Stimulated activated CD4-positive, alpha-beta T cell treated with anti-CD3 and anti-CD28 coated beads, Interleukin-15, amount 100 ng/mL, for 24 hours (primary cell): Measurements from ENCODE around the gene KIF19.

Experiments
- DNase-seq: peaks from one replicate; pipeline ENCODE4 v3.0.0-alpha.2; 2020

Gene KIF19

DNA sequence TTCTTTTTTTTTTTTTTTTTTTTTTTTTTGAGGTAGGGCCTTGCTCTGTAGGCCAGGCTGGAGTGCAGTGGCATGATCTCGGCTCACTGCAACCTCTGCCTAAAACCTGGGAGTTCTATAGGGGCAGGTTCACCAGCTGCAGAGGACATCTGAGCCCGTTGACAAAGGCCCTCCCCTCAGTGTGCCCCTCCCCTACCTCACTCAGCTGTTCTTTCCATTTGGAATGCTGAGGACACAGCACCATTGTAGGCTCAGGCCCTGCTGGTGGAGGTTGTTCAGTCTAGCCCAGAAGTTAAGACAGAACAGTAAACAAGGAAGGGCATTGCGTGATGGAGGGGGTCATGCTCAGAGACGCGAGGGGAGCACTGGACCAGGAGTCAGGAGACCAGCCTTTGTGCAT is 21.8 kb upstream of the KIF19 start:
- DNase-seq: no peak

DNA sequence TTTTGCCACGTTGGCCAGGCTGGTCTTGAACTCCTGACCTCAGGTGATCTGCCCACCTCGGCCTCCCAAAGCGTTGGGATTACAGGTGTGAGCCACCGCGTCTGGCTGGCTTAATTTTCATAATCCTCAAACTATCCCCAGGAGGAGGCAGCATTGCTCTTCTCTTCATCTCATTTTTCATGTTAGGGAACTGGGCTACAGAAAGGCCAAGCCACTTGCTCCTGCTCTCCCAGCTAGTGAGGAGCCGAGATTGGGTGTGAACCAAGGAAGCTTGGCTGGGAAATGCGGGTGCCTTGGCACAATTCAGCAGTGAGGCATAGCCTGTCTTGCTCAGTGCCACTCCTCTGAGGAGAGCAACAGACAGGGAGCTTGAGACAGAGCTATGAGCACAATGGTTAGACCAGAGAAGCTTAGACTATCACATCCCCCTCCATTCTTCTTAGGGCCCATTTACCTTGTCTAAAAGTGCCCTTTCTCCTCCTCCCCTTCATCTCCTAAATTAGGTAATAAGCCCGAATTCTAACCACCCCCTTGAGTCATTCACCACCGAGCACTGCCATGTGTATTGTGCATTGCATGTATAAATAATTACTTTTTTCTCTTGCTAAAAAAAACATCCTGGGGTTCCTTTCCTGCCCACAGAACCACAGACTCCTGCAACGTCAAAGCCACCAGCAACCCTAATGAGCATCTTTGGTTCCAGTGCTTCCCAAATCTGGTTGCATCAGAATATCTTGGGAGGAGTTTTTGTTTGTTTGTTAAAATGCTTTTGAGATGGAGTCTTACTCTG is 20.0 kb upstream of the KIF19 start:
- no peak for DNase-seq

DNA sequence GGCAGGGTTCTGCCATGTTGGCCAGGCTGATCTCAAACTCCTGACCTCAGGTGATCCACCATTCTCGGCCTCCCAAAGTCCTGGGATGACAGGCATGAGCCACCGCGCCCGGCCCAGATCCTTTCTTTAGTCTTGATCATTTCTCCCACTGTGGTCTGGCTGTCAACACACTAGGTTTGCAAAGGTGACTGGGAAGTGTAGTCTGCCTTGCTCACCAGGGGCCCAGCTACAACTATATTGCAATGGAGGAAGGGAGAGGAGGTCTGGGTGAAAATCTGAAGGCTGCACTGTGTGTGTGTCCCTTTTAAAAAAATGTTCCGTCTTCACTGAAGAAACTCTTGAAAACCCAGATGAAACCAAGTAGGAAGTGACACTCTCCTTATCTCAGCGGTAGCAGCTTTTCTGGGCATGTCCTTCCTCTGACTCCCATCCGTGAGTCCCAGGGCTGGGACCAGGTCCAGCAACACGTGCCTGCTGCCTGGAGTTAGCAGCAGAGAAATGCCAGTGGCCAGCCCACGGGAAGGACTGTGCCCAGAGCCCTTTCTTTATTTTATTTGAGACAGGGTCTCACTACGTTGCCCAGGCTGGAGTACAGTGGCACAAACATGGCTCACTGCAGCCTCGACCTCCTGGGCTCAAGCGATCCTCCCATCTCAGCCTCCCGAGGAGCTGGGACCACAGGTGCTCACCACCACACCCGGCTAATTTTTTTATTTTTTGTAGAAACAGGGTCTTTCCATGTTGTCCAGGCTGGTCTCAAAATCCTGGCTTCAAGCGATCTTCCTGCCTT is 17.8 kb upstream of the KIF19 start:
- DNase-seq: no peak

DNA sequence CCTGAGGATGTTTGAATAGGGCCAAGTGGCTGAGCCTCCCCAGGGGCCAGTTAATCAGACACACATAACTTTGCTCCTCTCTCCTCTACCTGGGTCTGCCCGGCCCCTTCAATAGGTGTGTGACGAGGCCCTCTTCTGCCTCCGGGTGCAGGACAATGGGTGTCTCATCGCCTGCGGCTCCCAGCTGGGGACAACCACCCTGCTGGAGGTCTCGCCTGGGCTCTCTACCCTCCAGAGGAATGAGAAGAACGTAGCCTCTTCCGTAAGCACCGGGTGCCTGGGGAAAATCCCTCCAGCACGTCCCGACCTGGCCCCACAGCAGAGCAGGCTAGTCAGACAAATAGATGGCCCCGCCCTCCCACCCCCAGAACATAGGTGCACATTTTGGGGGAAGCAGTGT is 16.1 kb upstream of the KIF19 start:
- DNase-seq: no peak

DNA sequence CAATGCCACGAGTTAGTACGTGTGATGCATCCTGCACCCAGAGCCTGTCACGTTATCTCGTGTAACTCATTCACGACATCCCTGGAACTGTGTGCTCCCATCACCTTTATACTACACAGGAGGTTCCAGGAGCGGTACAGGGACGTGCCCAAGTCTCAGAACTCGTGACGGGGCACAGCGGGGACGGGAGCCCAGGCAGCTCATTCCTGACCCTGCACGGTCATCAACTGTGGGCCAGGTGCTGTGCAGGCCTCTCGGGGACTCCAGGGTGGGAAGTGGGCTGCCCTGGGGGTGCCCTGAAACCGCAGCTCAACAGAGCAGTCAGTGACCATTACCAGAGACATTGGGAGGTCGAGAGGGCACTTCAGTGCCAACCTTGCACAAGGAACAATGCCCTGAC is 11.1 kb upstream of the KIF19 start:
- DNase-seq: no peak

DNA sequence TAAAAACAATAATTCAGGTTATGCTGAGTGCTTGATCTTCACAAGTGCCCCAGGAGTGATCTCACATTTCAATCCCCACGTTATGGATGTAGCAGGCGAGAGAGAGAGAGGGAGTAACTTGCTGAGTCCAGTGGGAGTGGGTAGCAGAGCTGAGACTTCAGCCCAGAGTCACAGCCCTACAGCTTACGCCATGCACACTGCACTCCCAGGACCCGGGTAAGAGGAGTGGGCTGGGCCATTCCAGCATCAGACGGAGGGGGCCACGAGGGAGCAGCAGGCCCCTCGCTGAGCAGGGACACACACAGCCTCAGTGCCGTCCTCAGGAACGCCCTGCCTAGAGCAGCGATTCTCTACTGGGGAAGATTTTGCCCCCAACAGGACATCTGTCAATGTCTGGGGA is 9.8 kb upstream of the KIF19 start:
- DNase-seq: no peak

DNA sequence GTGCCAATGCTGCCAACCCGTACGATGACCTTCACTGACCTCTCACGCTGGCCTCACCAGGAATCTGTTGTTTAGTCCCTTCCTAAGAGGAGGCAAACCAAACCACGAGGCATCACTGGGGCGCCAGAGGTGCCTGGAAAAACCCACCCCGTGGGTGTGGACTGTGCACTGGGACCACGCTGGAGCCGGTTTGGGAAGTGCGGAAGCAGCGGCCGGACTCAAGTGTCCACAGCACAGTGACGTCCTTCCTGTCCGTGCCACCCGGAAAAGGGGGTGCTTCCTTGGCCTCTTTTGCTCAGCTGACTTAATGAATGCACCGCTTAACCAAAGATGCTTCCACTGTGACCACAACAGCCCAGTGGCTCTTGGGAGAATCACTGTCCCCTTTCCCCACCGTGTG is 9.0 kb upstream of the KIF19 start:
- DNase-seq: no peak

DNA sequence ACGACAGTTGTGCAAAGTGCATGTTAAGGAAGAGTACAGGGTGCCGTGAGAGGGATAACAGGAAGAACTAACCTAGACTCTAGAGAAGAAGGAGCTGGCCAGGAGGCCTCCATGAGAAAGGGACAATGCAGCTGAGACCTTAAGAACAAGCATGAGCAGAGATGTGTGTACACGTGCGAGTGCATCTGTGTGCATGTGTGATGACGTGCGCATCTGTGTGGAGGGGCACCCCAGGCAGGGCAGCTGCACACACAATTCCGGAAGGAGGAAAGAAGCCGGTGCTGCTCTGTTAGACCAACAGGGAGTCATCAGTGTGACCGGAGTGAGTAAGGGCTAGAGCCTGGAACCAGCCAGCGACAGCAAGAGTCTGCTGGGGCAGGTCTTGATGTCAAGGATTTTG is 7.6 kb upstream of the KIF19 start:
- no peak for DNase-seq

DNA sequence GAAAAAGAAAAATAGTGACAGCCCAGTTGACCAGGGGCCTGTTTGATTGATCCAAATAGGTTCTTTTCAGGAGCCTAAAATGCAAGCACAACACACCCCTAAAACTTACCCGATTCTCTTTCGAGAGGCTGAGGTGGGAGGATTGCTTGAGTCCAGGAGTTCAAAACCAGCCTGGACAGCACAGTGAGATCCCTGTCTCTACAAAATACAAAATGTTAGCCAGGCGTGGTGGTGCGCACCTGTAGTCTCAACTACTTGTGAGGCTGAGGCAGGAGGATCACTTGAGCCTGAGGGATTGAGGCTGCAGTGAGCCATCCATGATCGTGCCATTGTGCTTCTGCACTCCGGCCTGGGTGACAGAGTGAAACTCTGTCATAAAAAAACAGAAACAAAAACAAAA is 1.5 kb upstream of the KIF19 start:
- no peak for DNase-seq

DNA sequence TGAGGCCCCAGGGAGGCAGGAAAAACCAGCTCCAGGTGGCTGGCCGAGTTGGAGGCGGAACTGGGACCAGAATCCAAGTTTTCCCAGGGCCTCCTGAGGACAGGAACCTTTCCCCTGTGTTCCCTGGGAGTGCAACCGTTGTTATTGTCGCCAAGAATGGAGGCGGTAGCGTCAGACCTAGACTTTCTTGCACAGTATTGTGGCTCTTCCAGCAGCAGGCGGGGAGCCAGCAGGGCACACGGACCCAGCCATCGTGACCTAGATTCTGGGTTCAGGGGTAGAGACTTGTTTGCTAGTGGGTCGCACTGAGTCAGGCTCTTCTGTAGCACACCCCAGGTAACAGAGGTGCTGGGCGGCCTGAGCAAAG is 667 bp upstream of the KIF19 start:
- no peak for DNase-seq

DNA sequence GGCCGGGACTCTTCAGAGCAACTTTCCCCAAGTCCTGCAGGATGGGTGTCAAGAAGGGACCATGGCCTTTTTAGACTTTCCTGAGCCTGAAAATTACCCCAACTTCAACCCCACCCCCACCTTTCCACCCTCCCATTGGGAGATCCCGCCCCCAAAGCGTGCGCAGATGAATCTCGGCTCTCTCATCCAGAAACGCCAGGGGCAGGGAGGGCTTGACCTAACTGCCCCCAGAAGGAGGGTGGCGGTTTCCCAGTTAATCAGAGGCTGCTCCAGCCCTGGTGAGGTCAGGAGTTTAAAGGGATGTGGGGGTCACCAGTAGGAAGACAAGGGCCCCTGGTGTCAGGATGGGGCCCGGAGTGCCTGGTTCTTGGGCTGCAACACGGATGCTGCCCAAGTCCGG is 480 bp downstream of the KIF19 start:
- DNase-seq: no peak

DNA sequence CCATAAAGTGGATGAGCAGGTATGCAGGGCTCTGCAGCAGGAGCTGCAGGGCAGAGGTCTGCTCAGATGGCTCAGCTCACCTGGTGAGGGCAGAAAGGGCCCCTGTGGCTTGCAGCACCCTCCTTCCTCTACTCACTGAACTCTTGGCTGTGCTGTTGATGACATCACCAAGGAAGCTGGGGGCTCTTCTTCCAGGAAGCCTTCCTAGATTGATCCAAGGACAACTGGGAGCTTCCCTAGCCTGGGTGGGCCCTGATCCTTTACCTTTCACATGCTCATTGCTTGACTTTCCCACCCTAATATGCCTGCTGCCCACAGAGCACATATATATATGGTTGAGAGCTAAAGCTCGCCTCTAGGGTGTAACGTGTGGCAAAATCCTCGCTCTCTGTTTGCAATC is 2.5 kb downstream of the KIF19 start:
- no peak for DNase-seq

DNA sequence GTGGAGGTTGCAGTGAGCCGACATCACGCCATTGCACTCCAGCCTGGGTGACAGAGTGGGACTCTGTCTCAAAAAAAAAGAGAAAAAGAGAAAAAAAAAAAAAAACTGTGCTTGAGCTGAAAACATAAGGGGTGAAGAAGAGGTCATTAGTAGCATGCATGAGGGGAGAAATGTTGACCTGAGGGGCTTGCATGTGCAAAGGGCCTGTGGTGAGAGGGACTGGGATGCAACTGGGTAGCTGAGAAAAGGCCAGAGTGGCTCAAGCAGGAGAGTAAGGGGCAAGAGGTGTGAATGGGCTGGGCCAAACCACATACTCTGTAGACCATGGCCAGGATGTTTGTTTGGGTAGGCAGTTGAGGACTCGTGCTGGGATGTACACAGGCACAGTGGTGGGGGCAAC is 3.4 kb downstream of the KIF19 start:
- DNase-seq: no peak

DNA sequence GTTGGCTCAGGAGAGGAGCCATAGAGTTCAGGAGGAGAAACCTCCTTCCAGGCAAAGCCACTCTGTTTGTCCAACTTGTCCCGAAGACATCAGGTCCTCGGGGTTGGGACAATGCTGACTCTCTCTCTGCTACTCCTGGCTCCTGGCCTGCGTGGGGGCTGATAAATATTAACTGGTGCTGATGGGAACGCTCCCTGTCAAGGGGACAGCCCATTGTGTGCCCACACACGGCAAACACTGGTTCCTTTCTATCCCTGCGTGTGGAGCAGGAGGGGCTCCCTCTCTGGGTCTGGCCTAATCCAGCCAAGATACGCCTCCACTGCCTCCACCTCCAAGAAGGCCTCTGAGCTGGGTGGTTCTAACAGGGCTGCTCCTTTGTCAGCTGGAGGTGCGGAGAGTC is 4.4 kb downstream of the KIF19 start:
- no peak for DNase-seq

DNA sequence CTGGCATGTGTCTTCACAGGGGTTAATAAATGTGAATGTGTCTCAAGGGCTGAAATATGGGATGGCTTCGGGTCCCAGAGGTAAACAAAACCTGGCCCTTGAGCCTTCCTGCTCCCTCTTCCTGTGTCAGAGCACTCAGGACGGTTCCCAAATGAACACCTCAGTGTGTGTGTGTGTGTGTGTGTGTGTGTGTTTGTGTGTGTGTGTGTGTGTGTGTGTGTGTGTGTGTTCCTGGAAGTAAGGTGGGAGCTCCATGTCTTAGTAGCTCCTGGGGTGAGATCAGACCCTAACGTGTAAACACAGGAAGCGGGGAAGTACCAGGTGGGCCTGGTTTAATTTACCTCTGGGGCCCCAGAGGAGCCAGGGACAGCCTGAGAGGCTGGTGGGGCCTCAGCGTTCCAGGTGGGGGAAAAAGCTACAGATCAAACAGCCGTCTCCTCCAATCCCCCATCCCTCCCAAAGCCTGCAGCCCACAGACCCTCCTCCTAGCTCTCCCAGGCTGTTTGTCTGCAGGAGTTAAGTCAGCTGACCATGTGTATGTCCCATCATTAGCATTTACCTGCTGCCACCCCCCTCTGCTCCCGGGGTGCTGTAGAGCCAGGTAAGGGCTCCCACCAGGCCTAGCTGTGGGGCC is 6.1 kb downstream of the KIF19 start:
- DNase-seq: no peak

DNA sequence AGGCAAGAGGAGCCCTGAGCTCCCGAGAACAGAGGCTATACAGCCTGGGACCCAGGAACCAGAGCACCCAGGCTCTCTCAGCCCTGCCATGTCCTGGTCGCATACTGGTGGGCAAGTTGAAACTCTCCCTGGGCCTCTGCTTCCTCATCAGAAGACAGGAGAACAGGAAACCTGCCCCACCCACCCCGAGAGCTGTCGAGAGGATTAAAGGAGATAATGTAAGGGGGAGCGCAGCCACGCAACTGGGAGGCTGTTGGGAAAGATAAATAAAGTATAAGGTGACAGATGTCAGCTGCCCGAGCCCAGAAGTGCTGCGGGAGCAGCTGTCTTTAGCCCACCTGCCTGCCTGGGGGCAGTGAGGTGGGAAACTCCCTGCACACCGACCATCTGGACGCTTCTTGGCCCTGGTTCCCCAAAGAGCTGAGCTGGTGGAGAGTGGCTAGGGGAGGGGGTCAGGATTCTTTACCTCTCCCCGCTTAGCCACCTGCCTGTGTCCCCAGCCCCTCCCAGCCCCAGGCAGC is 6.8 kb downstream of the KIF19 start:
- no peak for DNase-seq

DNA sequence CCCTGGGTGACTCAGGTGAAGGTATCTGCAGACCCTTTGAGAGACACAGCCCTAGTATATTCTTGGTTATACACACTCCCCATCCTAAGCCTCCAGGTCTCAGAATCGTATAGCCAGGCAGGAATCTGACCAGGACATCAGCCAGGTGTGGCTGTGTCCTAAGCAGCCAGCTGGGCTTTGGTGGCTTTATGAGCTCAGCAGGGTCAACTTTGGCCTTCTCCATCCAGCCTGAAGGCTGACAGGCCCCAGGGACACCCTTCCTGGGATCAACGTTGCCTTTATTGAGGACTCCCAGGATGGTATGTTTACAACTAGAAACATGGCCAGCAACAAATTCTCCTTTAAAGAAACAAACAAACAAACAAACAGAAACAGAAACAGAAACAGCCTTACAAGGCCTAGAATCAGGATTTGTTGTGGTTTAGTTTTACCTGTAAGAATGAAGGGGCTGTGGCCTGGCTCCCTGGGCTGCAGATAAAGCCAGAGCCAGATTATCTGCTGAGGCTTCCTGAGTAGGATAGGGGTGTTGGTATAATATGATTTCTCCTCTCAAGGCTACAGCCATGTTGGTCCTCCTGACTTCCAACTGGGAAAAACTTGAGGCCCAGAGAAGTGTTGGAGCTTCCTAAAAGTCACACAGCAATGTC is 8.5 kb downstream of the KIF19 start:
- no peak for DNase-seq

DNA sequence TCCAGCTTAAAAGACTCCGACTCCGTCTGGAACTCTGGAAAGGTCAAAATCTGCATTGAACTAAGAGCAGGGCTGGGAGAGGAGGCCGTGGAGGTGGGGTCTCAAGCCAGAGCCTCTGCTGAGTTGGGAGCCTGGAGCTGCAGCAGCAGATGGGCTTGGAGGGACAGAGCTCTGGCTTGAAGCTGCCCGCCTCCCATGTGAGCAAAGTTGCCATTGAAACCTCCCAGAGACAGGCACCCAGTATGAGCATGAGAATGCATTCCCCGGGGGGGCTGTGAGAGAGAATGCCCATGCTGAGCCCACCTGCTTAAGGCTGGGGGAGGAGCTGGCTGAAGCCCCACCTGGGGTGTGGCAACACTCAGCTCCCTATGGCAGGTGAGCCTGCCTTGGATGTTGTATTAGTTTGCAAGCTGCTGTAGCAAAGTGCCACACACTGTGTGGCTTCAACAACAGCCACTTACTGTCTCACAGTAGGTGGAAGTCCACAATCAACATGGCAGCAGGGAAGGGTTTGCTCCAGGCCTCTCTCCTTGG is 9.6 kb downstream of the KIF19 start:
- DNase-seq: no peak

DNA sequence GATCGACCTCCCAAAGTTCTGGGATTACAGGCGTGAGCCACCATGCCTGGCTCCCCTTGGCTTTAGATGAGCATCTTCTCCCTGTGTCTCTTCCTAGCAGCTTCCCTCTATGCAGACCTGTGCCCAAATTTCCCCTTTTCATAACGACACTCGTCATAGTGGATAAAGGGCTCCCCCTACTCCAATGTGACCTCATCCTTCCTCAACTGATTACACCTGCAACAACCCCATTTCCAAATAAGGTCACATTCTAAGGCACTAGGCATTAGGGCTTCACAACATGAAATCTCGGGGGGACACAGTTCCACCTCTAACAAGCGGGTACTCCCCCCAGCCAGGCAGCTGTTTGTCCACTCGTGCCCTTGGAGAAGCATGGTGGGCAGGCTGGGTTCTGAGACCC is 10.3 kb downstream of the KIF19 start:
- DNase-seq: no peak

DNA sequence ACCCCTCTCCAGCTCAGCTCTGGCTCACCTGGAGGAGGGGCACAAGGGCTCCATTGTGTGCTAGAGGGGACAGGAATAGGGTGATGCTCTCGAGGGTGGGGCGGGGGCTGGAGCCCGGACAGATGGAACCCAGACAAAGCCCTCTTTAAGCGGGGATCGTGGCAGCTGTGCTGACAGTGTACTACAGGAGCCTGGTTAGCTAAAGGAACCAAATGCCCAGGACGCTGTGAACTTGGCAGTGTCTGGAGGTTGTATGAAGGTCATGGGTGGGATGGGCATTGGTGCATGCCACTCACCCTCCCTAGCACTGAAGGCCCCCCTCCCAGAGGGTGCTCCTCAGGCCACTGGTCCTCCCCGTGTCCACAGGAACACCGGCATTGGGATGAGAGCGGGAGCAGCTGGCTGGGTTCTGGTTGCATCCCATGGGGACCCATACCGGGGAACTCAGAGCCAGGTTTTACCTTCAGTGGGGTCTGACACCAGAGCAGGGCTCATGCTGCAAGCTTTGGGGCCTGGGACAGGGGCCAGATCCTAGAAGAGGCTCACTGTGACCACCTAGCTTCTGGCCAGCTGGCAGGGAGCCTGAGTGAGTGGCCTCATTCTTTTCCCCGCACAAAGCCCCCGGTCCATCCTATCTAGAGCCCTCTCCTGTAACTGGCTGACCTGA is 11.9 kb downstream of the KIF19 start:
- no peak for DNase-seq

DNA sequence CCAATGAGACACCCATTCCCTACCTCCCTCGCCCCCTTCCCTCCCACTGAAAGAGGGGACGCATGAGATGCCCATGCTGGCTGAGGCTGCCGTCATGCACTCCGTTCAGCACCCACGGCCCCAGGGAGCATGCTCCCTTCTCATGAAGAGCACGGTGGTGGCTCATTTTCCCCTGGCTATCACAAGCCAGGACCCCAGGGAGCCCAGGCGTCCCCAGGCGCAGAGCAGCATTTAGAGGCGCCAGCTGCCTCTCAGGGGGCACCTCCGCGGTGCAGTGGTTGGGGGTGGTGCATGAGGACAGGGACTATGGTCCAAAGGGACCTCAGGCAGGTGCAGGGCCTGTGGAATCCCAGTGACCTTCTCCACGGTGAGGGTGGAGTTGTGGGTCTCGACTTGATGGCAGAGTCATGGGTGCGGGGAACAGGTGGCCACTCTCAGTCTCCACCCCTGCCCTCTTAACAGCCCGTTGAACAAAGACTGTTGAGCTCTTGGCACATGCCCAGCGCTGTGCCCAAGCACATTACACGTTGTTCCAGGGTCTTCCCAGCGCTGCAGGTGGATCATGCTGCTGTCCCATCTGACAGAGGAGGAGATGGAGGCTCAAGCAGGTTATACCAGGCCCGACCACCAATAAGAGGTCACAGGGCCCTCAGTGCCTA is 13.6 kb downstream of the KIF19 start:
- DNase-seq: no peak

DNA sequence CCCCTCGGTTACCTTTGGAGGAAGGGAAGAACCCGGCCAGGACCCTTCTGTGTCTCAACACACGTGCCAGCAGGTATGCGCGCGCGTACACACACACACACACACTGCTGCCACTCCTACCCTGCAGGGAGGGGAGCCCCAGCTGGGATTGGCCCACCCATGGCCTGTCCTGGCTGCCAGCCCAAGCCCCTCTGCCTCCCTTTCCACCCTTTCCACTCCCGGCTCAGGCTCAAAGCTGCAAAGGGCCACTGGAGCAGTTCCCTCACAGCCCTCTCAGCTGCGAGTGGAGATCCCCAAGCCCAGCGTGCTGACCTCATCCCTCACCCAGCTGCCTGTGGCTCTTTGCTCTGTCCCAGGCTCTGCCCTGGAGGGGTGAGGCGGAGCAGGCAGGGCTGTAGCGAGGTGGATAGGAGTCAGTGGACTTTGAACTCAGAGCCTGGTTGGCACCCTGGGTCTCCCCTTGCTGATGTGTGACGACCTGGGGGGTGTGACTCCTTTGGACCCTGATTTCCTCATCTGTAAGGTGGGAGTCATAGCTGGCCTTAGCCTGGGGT is 14.5 kb downstream of the KIF19 start:
- DNase-seq: no peak
